Measurements from ENCODE around the gene FBRSL1. TPM values are rescaled to one million over a fixed set of nuclear protein-coding genes. Genes with fewer than 3 reads are reported as not detected.

The FBRSL1 gene
- total RNA-seq, 1 experiment from 2014 or later: 96.1 TPM

DNA sequence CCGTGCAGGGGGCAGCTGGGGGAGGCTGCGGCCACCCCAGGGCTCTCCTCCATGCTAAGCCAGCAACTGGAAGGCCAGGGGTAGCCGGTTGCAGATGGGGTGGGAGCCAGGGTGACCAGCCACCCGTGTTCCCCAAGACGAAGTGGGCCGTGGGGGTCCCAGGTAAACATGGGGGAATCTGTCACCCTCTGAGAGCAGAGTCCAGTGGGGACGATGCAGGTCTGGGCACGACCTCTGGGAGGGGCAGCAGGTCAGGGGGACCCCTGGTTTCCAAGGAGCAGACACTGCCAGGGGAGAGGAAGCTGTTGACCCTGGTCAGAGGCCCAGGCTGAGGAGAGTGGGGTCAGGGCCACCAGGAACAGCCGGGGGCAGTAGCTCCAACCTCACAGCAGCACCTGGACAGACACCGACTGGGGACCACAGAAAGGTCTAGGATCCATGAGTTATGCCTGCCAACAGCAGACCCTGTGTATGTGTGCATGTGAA lies 35.0 kb upstream of the FBRSL1 start:
- H3K9me3 ChIP-seq: no peaks in the 10 kb centered on the region
- no peaks in the 10 kb centered on the region for H3K36me3 ChIP-seq (ENCODE audit: control insufficient read depth, insufficient read depth, low read length)
- no peak overlapping the region for H3K4me3 Mint-ChIP-seq (ENCODE audit: unreplicated experiment)
- no TSS peak for BruUV-seq (replicated peaks)
- H3K4me1 ChIP-seq: no peaks in the 10 kb centered on the region
- CTCF ChIA-PET: no interaction called here
- H3K36me3 Mint-ChIP-seq (ENCODE audit: insufficient read depth, unreplicated experiment): peaks cover 4% of the 10 kb centered on the region
- intact Hi-C loops (cut with micrococcal nuclease; ENCODE audit: unreplicated experiment): no loop called here
- POLR2A ChIA-PET: no interaction called here
- TF ChIP-seq, protein P1, sequence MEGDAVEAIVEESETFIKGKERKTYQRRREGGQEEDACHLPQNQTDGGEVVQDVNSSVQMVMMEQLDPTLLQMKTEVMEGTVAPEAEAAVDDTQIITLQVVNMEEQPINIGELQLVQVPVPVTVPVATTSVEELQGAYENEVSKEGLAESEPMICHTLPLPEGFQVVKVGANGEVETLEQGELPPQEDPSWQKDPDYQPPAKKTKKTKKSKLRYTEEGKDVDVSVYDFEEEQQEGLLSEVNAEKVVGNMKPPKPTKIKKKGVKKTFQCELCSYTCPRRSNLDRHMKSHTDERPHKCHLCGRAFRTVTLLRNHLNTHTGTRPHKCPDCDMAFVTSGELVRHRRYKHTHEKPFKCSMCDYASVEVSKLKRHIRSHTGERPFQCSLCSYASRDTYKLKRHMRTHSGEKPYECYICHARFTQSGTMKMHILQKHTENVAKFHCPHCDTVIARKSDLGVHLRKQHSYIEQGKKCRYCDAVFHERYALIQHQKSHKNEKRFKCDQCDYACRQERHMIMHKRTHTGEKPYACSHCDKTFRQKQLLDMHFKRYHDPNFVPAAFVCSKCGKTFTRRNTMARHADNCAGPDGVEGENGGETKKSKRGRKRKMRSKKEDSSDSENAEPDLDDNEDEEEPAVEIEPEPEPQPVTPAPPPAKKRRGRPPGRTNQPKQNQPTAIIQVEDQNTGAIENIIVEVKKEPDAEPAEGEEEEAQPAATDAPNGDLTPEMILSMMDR (IDR thresholded peaks at IDR 0.05; ENCODE audit: insufficient read depth in 1 of 2, low read depth in 1 of 2, low read length in 1 of 2, severe bottlenecking in 1 of 2, unreplicated experiment in 1 of 2): no peak
- no peaks in the 10 kb centered on the region for H3K27me3 Mint-ChIP-seq (ENCODE audit: insufficient read depth, unreplicated experiment)
- no peak overlapping the region for H3K27ac Mint-ChIP-seq (ENCODE audit: unreplicated experiment)
- no peaks in the 10 kb centered on the region for H3K4me1 Mint-ChIP-seq (ENCODE audit: low read depth, unreplicated experiment)
- H3K4me3 ChIP-seq (ENCODE audit: low read depth, low read length): no peak overlapping the region
- peaks cover 8% of the 10 kb centered on the region for H3K9me3 Mint-ChIP-seq (ENCODE audit: unreplicated experiment)
- H3K27me3 ChIP-seq (replicated peaks; ENCODE audit: control insufficient read depth, insufficient read depth, low read length): no peaks in the 10 kb centered on the region
- DNase-seq: no peak

DNA sequence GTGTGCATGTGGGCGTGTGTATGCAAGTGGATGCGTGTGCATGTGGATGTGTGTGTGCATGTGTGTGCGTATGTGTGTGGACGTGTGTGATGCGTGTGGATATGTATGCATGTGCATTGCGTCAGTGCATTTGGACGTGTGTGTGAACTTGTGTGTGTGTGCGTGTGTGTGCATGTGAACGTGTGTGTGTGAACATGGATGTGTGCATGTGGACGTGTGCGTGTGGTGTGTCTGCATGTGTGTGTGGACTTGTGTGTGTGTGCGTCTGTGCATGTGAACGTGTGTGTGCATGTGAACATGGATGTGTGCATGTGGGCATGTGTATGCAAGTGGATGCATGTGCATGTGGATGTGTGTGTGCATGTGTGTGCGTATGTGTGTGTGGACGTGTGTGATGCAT lies 34.4 kb upstream of the FBRSL1 start:
- no peaks in the 10 kb centered on the region for H3K9me3 ChIP-seq
- no peaks in the 10 kb centered on the region for H3K36me3 ChIP-seq (ENCODE audit: control insufficient read depth, insufficient read depth, low read length)
- H3K4me3 Mint-ChIP-seq (ENCODE audit: unreplicated experiment): no peak overlapping the region
- no peak for DNase-seq
- no peaks in the 10 kb centered on the region for H3K27me3 Mint-ChIP-seq (ENCODE audit: insufficient read depth, unreplicated experiment)
- intact Hi-C loops (cut with micrococcal nuclease; ENCODE audit: unreplicated experiment): no loop called here
- ChIA-PET POLR2A (no interaction called here), CTCF (no interaction called here)
- H3K9me3 Mint-ChIP-seq (ENCODE audit: unreplicated experiment): peaks cover 8% of the 10 kb centered on the region
- no peaks in the 10 kb centered on the region for H3K27me3 ChIP-seq (replicated peaks; ENCODE audit: control insufficient read depth, insufficient read depth, low read length)
- H3K27ac Mint-ChIP-seq (ENCODE audit: unreplicated experiment): no peak overlapping the region
- BruUV-seq (replicated peaks): no TSS peak
- H3K4me1 ChIP-seq: no peaks in the 10 kb centered on the region
- H3K4me1 Mint-ChIP-seq (ENCODE audit: low read depth, unreplicated experiment): no peaks in the 10 kb centered on the region
- H3K4me3 ChIP-seq (ENCODE audit: low read depth, low read length): no peak overlapping the region
- H3K36me3 Mint-ChIP-seq (ENCODE audit: insufficient read depth, unreplicated experiment): peaks cover 4% of the 10 kb centered on the region
- TF ChIP-seq, protein P1 (IDR thresholded peaks at IDR 0.05; ENCODE audit: insufficient read depth in 1 of 2, low read depth in 1 of 2, low read length in 1 of 2, severe bottlenecking in 1 of 2, unreplicated experiment in 1 of 2): no peak

DNA sequence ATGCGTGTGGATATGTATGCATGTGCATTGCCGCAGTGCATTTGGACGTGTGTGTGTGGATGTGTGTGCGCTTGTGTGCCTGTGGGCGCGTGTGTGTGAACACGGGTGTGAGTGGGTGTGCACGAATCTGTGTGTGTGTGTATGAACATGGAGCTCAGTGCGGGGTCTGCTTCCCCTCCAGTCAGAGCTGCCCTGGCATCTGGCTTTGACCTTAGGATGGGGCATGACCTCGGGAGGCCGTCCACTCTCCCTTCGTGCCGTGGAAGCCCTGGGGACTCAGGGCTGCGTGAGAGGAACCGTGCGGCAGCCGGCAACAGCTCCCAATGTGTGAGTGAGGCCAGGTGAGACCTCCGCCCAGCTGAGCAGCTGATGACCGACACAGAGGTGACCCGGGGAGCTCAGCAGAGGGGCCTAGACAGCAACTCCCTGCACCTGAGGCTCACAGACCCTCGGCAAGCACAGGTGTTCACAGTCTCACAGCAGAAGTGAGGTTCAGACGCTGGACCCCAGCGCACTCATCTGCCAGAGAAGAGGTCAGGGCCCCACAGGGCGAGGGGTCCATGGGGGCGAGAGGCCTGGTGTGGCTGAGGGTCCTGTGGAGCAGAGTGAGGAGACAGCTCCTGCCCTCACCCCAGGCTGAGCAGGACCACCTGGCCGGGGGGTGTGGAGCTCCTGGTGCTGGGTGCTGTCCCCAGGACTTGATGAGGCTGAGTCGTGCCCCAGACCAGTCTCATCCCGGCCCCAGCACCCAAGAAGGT lies 33.6 kb upstream of the FBRSL1 start:
- Histone ChIP-seq H3K4me1 (no peaks in the 10 kb centered on the region), H3K4me3 (ENCODE audit: low read depth, low read length) (no peak overlapping the region), H3K9me3 (no peaks in the 10 kb centered on the region), H3K27me3 (replicated peaks; ENCODE audit: control insufficient read depth, insufficient read depth, low read length) (no peaks in the 10 kb centered on the region), H3K36me3 (ENCODE audit: control insufficient read depth, insufficient read depth, low read length) (no peaks in the 10 kb centered on the region)
- no TSS peak for BruUV-seq (replicated peaks)
- CTCF ChIA-PET: no interaction called here
- Mint-ChIP-seq H3K36me3 (ENCODE audit: insufficient read depth, unreplicated experiment) (peaks cover 4% of the 10 kb centered on the region), H3K27me3 (ENCODE audit: insufficient read depth, unreplicated experiment) (no peaks in the 10 kb centered on the region), H3K27ac (ENCODE audit: unreplicated experiment) (no peak overlapping the region), H3K9me3 (ENCODE audit: unreplicated experiment) (peaks cover 8% of the 10 kb centered on the region), H3K4me3 (ENCODE audit: unreplicated experiment) (no peak overlapping the region), H3K4me1 (ENCODE audit: low read depth, unreplicated experiment) (no peaks in the 10 kb centered on the region)
- POLR2A ChIA-PET: no interaction called here
- TF ChIP-seq, protein P1 (IDR thresholded peaks at IDR 0.05; ENCODE audit: insufficient read depth in 1 of 2, low read depth in 1 of 2, low read length in 1 of 2, severe bottlenecking in 1 of 2, unreplicated experiment in 1 of 2): no peak
- no peak for DNase-seq
- intact Hi-C loops (cut with micrococcal nuclease; ENCODE audit: unreplicated experiment): no loop called here

Measured in Caco-2 (cell line).